NCI-H748 (cell line): ENCODE measurements around the gene ZNF814.
"Not testable (repeated sequence)": the region's sequence is repeated elsewhere in the genome, so short reads cannot be mapped to it uniquely, and the experiment has no call there.

ENCODE experiments used
- DNase-seq: peaks from one replicate; lab custom pipeline; 2025; ENCODE audit not compliant: unreplicated experiment; lab: John Stamatoyannopoulos, UW

Gene ZNF814

DNA sequence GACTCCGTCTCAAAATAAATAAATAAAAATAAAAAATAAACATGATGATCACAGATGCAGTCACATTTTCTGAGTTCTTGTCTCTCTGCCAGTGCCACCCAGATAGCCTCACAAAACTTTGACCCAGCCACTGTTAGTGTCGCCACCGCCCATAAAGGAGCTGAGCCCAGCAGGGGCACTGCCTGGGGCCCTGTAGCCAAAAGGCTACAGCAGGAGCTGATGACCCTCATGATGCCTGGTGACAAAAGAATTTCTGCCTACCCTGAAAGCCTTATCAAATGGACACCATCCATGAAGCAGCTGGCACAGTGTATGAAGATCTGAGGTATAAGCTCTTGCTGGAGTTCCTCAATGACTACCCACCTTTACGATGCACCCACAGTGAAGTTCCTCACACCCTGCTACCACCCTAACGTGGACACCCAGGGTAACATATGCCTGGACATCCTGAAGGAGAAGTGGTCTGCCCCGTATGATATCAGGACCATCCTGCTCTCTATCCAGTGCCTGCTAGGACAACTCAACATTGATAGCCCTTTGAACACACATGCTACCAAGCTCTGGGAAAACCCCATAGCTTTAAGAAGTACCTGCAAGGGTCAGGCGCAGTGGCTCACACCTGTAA lies 20.9 kb downstream of the ZNF814 start:
- DNase-seq, result no peak

DNA sequence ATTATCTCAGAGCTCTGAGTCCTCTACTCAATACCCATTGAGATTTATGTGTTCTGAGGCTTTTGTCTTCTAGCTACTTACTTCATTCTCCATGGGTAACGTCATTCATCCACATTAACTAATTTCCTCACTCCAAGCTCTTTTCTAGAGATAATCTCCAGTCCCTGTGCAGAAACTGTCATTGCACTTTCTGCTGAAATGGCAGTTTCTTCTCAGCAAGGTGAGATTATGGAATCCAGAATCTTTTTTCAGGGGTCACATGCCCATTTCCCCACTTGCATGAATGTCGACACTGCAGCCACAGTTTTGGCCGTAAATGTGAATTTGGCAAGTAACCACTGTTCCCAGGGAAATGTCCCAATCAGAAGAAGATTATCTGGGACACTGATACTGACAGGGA lies 26.5 kb downstream of the ZNF814 start:
- DNase-seq, result not testable (repeated sequence)

DNA sequence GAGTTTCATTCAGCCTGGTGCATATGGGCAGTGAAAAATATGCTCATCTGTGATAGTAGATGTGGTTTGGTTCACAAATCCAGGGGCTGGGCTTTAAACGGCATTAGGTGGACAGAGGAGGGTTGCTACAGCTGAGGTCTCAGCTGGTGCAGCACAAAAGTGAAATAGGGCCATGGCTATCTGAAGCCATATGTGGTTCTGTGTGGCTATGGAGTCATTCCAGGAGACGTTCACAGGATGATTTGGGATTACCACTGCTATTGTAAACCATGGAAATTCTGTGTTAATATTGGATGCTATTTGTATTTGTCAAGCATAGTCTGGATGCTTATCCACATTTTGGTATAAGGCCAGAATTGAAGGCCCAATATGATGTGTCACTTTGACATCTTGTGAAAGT lies 34.7 kb downstream of the ZNF814 start:
- DNase-seq, result not testable (repeated sequence)

- not testable (repeated sequence) for DNase-seq
Measured at GRCh38 chr19:57851812-57852603, 36.8 kb downstream of the ZNF814 start.

- DNase-seq, result peak; percentile 77
Measured at GRCh38 chr19:57850553-57851017, 38.3 kb downstream of the ZNF814 start.

- peak; percentile 95 for DNase-seq
Measured at GRCh38 chr19:57849666-57850473, 39.0 kb downstream of the ZNF814 start, which contains the start of gene ZNF587. Gene ZNF587, plus strand, starts transcription at chr19:57849859. Its CDS starts 180 bp downstream, at chr19:57850039.

DNA sequence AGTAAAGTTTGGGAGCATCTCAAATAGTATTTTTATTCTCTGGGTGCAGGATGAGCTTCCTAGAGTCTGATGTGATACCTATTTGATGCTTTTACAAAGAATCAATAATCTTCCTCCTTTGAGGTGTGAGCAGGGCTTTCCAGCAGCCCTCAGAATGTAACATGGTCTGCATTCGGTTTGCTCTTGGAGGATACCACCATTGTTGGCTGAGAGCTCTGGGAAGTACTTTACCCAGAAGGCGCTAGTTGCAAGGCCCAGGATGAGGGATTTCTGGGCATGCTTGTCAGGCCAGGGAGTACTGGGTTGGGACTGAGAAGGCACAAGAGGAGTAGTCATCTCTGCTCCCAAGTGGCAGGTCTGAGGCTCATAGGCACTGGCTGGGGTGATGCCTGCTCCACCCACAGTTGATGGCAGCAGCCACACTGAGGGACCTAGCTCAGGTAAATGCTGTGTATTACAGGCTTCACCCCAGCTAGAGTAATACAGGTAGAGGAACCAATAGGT lies 39.6 kb downstream of the ZNF814 start:
- DNase-seq, result not testable (repeated sequence)

- DNase-seq, result not testable (repeated sequence)
Measured at GRCh38 chr19:57847164-57847563, 41.7 kb downstream of the ZNF814 start.

- DNase-seq, result no peak
Measured at GRCh38 chr19:57841122-57841763, 47.6 kb downstream of the ZNF814 start.

DNA sequence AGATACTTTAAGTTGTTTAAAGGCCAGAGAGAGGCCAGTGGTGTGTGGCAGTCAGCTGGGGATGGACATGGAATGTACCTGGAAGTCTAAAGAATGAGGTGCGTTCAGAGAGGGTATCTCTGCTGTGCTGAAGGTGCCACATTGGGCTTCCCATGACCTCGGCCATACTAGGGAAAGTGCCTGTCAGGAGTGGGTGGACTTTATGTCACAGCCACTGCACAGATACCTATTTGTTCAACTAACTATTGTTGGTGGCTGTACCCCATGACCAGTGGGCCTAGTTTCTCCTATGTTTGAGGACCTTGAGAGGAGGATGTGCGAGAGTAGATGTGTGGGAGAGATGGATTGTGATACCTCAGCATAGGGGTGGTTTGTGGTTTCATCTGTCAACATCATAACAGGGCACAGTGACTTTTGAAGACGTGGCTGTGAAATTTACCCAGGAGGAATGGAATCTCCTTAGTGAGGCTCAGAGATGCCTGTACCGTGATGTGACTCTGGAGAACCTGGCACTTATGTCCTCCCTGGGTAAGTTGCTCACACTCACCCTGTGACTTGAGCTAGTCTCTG lies 50.1 kb downstream of the ZNF814 start:
- not testable (repeated sequence) for DNase-seq

DNA sequence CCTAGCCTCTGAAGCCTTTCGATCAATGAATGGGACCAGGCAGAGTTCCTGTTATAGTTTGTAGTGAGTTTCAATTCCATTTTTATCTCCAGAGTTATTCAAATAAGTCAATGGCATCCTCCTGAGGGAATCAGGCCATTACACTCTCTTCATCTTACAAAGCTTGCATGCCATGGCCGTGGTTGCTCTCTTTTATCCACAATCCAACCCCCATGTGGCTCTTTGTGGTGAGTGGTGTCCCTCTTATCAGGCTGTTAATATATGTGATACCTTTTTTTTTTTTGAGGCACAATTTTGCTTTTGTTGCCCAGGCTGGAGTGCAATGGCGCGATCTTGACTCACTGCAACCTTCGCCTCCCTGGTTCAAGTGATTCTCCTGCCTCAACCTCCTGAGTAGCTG lies 51.8 kb downstream of the ZNF814 start:
- DNase-seq, result not testable (repeated sequence)

DNA sequence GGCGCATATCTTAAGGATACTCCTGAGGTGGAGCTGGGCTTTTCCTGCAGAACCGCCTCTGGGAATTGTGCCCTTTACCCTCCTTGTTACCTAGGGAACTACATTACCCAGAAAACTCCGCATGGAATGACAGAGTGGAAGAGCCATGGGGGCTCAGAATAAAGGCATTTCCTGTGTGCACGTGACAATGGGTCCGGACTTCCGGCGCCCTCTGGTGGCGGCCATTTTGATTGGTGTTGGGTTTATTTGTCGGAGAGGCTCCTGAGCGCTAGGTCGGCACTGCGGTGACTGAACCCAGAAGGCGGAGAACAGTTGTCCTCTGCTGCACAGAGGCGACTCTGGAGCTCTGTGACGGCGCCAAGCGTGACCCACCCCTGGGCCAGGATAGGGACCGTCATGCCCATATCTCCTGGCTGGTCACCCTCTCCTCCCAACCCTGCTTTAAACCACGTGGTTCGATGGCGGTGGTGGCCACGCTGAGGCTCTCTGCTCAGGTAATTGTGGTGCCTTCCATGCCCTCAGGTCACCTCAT lies 58.7 kb downstream of the ZNF814 start, which contains the start of gene ZNF587B:
Gene ZNF587B, plus strand, starts transcription at position 229 of the 532 bp plus-strand sequence. Its CDS starts 230 bp downstream, at position 459.
- peak; percentile 56 for DNase-seq

DNA sequence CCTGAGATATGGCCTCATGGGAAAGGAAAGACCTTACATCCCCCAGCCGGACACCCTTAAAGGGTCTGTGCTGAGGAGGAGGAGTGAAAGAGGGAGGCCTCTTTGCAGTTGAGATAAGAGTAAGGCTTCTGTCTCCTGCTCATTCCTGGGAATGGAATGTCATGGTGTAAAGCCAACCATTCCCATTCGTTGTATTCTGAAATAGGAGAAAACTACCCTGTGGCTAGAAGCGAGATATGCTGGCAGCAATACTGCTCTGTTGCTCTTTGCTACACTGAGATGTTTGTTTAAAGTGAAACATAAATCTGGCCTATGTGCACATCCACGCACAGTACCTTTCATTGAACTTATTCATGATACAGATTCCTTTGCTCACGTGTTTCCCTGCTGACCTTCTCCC lies 59.5 kb downstream of the ZNF814 start:
- no peak for DNase-seq

GRCh38 chr19:57825511-57825910 lies 63.3 kb downstream of the ZNF814 start:
- no peak for DNase-seq

DNA sequence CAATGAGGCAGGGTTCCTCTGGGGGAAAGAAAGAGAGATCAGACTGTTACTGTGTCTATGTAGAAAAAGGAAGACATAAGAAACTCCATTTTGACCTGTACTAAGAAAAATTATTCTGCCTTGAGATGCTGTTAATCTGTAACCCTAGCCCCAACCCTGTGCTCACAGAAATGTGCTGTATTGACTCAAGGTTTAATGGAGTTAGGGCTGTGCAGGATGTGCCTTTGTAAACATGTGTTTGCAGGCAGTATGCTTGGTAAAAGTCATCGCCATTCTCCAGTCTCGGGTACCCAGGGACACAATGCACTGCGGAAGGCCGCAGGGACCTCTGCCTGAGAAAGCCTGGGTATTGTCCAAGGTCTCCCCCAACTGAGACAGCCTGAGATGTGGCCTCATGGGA lies 65.2 kb downstream of the ZNF814 start:
- DNase-seq, result not testable (repeated sequence)

- not testable (repeated sequence) for DNase-seq
Measured at GRCh38 chr19:57823155-57823554, 65.7 kb downstream of the ZNF814 start.

GRCh38 chr19:57821501-57821900 lies 67.3 kb downstream of the ZNF814 start:
- DNase-seq, result not testable (repeated sequence)

- DNase-seq, result not testable (repeated sequence)
Measured at GRCh38 chr19:57821095-57821494, 67.7 kb downstream of the ZNF814 start.

- DNase-seq, result no peak
Measured at GRCh38 chr19:57820599-57820998, 68.2 kb downstream of the ZNF814 start.
